GM18505 (cell line): ENCODE data around the gene SMAD4.
"Not testable (repeated sequence)": the region's sequence is repeated elsewhere in the genome, so short reads cannot be mapped to it uniquely, and the experiment has no call there.

Experiments
- ATAC-seq: cut with Tn5 transposase; IDR thresholded peaks from one replicate; pipeline ENCODE4 v1.9.1; 2021; ENCODE audit not compliant: unreplicated experiment
- POLR2A ChIP-seq: IDR thresholded peaks from 4 replicates; pipeline ENCODE4 v1.6.1; 2011; ENCODE audit warnings: borderline replicate concordance; ENCODE audit not compliant: insufficient read depth, insufficient read length; ENCODE audit errors: extremely low read depth

Gene SMAD4

GRCh38 chr18:51097021-51097822 lies 67.2 kb downstream of the SMAD4 start:
- ATAC-seq: no peak
- no peak for TF ChIP-seq POLR2A

- no peak for ATAC-seq
- TF ChIP-seq POLR2A: no peak
These were observed 68.1 kb downstream of the SMAD4 start for GRCh38 chr18:51098082-51098481.

GRCh38 chr18:51098513-51098912 lies 68.5 kb downstream of the SMAD4 start:
- no peak for ATAC-seq
- no peak for TF ChIP-seq POLR2A

- no peak for ATAC-seq
- TF ChIP-seq POLR2A: no peak
These were observed 70.5 kb downstream of the SMAD4 start for GRCh38 chr18:51100385-51101120.

- no peak for TF ChIP-seq POLR2A
- ATAC-seq: no peak
These were observed 77.1 kb downstream of the SMAD4 start for GRCh38 chr18:51107082-51107481.

- ATAC-seq: no peak
- no peak for TF ChIP-seq POLR2A
These were observed 77.7 kb downstream of the SMAD4 start for GRCh38 chr18:51107598-51108305.

- ATAC-seq: no peak
- no peak for TF ChIP-seq POLR2A
These were observed 78.3 kb downstream of the SMAD4 start for GRCh38 chr18:51108330-51108729.

GRCh38 chr18:51110073-51110797 lies 80.2 kb downstream of the SMAD4 start:
- no peak for TF ChIP-seq POLR2A

GRCh38 chr18:51111633-51112355 lies 81.8 kb downstream of the SMAD4 start:
- ATAC-seq: not testable (repeated sequence)

More at GRCh38 chr18:51110073-51110797, 80.2 kb downstream of the SMAD4 start:
- no peak for ATAC-seq

GRCh38 chr18:51116996-51117395 lies 87.0 kb downstream of the SMAD4 start:
- not testable (repeated sequence) for ATAC-seq

GRCh38 chr18:51119561-51119960 lies 89.5 kb downstream of the SMAD4 start:
- not testable (repeated sequence) for ATAC-seq

GRCh38 chr18:51119976-51120375 lies 90.0 kb downstream of the SMAD4 start:
- ATAC-seq: not testable (repeated sequence)
